Measurements from ENCODE around the gene RFC2.

DNA sequence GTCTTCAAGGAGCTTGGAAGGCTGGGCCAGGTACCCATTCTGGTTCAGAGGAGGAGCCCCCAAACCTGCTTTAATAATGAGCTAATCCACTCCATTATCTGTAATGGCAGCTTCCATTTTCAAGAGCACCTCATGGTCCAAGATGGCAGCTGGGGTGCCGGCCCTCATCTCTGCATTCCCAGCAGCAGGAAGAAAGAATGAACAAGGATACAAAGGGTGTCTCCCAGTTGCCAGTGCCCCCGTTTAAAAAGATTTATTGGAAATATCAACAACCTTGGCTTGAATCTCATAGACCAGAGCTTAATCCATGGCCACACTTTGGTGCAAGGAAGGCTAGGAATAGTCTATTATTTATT lies 35.9 kb downstream of the RFC2 start:
- TF ChIP-seq, protein P1, sequence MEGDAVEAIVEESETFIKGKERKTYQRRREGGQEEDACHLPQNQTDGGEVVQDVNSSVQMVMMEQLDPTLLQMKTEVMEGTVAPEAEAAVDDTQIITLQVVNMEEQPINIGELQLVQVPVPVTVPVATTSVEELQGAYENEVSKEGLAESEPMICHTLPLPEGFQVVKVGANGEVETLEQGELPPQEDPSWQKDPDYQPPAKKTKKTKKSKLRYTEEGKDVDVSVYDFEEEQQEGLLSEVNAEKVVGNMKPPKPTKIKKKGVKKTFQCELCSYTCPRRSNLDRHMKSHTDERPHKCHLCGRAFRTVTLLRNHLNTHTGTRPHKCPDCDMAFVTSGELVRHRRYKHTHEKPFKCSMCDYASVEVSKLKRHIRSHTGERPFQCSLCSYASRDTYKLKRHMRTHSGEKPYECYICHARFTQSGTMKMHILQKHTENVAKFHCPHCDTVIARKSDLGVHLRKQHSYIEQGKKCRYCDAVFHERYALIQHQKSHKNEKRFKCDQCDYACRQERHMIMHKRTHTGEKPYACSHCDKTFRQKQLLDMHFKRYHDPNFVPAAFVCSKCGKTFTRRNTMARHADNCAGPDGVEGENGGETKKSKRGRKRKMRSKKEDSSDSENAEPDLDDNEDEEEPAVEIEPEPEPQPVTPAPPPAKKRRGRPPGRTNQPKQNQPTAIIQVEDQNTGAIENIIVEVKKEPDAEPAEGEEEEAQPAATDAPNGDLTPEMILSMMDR (IDR thresholded peaks at IDR 0.05): no peak
- no peak for TF ChIP-seq POLR2A (IDR thresholded peaks at IDR 0.05)
